ENCODE data around the gene MBD5.

The MBD5 gene

DNA sequence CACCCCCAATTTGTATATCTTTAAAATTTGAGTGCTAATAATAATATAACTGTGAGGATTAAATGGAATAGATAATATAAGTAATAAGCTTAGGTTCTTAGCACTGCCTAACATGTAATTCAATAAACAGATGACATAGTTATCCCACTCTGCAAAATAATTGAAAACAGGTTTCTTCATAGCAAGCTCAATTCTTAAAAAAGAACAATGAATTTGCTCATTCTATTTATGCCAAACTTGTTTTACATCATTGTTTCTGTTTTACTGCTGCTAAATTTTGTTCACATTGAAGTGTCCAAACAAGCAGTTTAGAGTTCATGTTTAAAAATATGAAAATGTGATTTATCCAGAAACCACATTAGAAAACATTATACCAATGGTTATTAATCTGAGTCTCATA lies 217.0 kb downstream of the MBD5 start:
- DNase-seq = no peak

DNA sequence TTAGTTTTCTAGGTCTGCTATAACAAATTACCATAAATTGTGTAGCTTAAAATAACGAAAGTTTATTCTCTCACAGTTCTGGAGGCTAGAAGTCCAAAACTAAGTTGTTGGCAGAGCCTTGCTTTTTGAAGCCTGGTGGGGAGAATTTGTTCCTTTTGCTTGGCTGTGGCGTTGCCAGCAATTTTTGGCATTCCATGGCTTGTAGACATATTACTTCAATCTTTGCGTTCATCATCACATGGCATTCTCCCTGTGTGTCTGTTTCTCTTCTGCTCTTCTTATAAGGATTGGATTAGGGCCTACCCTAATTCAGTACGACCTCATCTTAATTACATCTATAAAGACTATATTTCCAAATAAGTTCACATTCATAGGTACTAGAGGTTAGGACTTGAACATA lies 217.7 kb downstream of the MBD5 start:
- DNase-seq = no peak

DNA sequence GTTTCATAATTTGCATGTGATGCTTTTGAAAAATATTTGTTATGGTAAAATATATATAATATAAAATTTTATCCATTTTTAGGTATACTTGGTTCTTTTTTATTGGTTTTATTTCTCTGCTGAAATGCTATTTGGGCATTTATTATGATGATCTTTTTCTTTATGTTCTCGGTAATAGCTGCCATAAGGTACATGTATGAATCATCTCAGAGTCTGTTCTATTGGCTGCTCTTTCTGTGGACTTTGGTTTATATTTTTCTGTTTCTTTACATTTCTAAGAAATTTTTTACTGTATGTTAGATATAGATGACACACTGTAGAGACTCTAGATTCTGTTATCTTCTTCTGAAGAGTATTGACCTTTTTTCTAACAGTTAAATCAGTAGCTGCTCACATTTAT lies 219.9 kb downstream of the MBD5 start:
- DNase-seq = no peak

DNA sequence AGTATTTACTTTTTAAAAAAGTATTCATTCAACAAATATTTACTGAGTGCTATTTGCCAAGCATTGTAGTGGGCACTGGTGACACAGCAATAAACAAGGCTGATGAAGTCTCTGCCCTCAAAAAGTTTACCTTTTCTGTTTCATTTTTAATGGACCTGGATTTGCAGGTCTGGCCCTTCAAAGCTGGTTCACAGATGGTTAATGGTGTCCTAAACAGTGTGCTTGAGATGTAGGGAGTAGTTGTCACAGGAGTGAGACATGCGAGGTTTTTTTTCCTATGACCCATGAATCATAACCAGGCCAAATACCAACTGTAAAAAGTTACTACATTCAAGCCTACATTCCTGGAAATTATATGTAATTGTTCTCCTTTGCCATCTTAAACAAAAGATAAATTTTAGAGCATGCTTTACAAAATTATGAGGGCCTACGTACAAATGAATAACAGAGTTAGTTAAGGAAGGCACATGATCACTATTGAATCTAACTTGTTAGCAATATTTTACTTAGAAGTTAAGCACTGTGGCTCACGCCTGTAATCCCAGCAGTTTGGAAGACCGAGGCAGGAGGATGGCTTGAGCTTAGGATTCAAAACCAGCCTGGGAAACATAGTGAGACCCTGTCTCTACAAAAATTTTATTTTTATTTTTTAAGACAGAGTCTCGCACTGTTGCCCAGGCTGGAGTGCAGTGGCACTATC lies 223.9 kb downstream of the MBD5 start:
- no peak for DNase-seq

DNA sequence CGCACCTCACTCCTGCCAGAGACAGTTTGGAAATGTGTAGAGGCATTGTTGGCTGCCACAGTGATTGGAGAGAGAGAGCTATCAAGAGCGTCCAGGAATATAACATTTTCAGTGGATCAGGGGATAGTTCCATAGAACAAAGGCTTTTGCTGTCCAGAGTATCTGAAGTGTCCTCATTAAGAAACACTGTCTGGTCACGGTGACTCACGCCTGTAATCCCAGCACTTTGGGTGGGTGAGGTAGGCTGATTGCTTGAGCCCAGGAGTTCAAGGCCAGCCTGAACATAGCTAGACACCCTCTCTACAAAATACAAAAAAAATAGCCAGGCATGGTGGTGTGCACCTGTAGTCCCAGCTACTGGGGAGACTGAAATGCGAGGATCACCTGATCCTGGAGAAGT lies 231.1 kb downstream of the MBD5 start:
- no peak for DNase-seq

DNA sequence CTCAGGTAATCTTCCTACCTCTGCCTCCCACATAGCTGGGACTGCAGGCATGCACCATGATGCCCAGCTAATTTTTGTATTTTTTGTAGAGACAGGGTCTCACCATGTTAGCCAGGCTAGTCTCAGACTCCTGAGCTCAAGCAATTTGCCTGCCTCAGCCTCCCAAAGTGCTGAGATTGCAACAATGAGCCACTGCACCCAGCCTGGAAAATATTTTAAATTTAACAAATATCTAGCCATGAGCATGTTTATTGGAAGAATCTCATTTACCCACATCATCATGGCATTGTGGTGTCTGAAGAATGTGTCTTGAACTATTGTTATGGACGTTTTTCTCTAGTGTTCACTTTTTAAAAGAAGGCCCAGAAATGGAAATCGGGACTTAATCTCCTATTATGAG lies 231.8 kb downstream of the MBD5 start:
- DNase-seq = no peak

GRCh38 chr2:148253685-148254084 lies 232.8 kb downstream of the MBD5 start:
- no peak for DNase-seq

- no peak for DNase-seq
Measured at GRCh38 chr2:148255929-148256328, 235.0 kb downstream of the MBD5 start.

- DNase-seq = no peak
Measured at GRCh38 chr2:148257276-148257675, 236.4 kb downstream of the MBD5 start.

GRCh38 chr2:148258124-148258523 lies 237.2 kb downstream of the MBD5 start:
- DNase-seq = no peak

- no peak for DNase-seq
Measured at GRCh38 chr2:148259674-148260073, 238.8 kb downstream of the MBD5 start.

- DNase-seq = no peak
Measured at GRCh38 chr2:148263890-148264289, 243.0 kb downstream of the MBD5 start.

DNA sequence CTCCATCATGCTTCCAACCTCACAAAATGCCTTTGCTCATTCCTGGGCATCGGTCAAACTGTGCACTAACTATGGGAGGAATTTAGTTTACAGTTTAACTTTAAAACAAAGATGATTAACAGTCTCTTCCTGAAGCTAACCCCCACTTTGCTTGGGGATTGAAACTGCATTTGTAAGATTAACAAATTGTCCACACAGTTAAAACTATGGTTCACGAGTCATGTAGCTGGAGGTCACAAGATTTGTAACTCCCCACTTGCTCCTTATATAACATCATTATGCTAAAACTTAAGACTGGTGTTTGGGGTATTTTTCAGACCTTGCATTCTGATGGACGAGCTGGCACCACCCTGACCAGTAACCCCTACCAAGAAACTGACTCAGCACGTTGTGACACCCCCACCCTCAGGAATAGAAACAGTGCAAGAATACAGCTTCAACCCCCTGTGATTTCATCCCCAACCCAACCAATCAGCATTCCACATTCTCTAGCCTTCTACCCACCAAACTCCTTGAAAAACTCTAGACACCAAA lies 252.3 kb downstream of the MBD5 start:
- no peak for DNase-seq

GRCh38 chr2:148279216-148279615 lies 258.3 kb downstream of the MBD5 start:
- DNase-seq = no peak

DNA sequence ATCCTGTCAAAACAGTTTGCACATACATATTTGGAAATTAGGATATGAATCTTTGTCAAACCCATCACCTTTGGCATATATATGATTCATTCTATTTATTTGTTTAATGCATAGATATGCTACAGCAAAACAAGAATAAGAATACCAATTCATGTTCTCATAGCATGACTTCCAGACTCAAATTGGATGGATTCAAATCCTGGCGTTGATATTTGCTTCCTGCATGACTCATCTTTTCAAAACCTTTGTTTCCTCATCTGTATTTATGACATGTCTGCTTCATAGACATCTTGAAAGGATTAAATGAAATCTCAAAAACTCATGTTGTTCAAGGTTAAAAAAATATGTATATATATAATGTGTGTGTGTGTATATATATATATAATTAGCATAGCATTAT lies 261.3 kb downstream of the MBD5 start:
- no peak for DNase-seq

DNA sequence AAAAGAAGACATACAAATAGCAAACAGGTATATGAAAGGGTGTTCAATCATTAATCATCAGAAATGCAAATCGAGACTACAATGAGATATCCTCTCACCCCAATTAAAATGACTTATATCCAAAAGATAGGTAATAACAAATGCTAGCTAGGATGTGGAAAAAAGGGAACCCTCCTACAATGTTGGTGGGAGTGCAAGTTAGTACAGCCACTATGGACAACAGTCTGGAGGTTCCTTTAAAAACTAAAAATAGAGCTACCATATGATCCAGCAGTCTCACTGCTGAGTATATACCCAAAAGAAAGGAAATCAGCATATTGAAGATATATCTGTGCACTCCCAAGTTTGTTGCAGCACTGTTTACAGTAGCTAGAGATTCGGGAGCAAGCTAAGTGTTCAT lies 271.5 kb downstream of the MBD5 start:
- no peak for DNase-seq

DNA sequence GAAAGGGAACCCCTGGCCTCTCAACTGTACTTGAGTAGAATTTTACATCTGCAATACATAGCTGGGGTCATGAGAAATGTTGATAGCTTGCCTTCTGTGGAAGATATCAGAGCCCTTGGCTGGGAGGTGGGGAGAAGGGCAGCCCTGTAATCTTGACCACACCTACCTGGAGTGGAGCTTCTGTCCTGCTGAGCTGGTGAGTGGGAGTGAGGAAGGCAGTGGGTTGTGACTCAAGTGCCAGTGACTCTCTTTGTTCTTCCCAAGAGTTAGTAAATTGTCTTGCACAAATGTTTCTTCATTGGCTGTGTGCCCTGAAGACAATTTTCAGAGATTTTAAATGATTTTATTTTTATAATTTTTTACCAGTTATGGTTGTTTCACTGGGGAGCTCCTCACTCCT lies 277.3 kb downstream of the MBD5 start:
- no peak for DNase-seq

DNA sequence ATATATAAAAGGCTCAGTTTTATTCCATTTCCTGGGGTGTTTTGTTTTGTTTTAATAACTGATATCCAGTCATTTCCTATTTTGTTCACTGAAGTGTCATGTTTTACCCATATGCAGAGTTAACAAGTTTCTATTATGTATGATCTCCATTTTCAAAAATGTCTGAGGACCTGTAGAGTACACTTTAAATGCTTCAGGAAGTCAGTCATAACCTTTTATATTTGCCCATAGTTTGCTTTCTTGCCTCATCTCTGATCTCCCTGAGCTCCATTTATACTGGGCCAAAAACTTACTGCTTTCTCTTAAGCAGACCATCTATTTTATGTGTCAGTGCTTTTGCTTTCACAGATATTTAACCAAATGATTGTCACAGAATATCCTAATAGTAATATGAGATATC lies 278.7 kb downstream of the MBD5 start:
- DNase-seq = no peak

GRCh38 chr2:148300544-148300943 lies 279.7 kb downstream of the MBD5 start:
- no peak for DNase-seq

GRCh38 chr2:148301362-148301761 lies 280.5 kb downstream of the MBD5 start:
- DNase-seq = no peak

DNA sequence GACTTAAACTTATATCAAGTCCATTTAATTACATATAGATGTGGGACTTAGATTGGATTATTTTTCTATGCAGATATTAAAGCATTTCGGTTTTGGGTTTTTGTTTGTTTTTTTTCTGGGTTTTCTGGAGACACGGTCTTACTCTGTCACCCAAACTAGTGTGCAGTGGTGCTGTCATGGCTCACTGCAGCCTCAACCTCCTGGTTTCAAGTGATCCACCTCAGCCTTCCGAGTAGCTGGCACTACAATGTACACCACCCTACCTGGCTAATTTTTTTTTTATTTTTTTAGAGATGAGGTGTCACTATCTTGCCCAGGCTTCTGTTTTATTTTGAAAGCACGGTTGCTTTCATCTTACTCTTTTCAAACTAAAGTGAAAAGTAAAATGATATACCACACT lies 281.6 kb downstream of the MBD5 start:
- DNase-seq = no peak

DNA sequence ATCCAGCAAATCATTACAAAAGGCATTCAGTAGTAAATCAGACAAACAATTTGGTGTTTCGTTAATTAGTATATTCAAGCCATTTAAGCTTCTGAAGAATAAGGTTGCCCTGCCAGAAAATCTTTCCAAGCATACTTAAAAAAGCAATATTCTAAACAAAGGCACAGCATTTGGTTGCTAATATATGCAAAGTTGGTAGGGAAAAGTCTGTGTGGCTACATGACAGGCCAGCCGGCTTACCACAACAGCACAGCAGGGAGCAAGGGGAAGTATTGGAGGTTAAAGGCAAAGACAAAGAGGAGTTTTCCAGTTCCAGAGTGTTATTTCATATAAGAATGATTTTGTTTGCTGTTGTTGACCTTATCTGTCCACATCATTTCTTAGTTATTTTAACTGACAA lies 282.3 kb downstream of the MBD5 start:
- DNase-seq = no peak

DNA sequence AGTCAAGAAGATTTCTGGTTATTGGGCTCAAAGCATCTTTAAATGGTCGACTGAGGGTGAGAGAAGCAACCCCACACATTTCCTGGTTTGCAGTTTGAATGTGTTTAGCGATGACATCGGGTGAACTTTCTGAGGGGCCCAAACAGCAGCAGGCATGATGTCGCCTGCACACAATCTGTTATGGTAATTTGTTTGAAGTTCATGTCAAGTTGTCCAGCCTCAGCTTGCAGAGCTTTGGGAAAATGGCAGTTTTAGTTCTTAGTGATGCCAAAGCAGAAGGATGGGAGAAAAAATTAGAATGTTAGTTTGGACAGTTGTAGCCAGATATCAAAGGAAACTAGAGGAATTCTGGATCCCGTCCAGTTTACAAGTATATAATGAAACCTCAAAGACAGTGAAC lies 284.6 kb downstream of the MBD5 start:
- no peak for DNase-seq

DNA sequence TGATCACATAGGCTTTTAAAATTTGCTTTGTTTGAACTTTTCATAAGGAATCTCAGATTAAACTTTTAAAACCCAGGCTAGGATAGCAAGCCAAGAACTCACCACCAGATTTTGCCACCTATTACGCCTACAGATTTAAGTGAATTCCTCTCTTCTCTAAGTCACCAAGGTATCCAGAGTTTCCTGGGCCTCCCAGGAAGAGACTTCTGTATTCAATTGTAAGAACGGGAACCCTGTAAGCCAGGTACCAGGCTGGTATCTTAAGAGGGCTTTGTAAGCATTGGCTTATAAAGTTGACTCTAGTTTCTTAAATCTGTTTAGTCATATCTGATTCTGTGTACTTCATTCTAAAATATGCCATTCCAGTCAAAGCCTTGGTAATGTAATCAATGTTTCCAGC lies 285.1 kb downstream of the MBD5 start:
- DNase-seq = no peak

DNA sequence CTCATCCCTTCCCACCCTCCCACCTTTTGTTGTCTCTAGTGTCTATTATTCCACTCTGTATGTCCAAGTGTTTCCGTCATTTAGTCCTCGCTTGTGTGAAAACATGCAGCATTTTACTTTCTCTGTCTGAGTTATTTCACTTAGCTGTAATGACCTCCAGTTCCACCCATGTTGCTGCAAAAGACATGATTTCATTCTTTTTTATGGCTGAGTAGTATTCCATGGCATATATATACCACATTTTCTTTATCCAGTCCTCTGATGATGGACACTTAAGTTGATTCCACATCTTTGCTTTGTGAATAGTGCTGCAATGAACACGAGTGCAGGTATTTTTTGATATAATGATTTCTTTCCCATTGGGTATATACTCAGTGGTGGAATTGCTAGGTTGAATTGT lies 296.7 kb downstream of the MBD5 start:
- DNase-seq = no peak
